ENCODE measurements around the gene TSC22D1.

The TSC22D1 gene

GRCh38 chr13:44541601-44542000, 34.5 kb downstream of the TSC22D1 start:
- DNase-seq (ENCODE audit: low read depth, low spot score), result no peak
- in situ Hi-C loops (cut with HindIII; ENCODE audit: low sequenced_read_pairs), result no loop called here
- H3K4me3 ChIP-seq (ENCODE audit: low read depth, low read length), result no peak overlapping the region
- TF ChIP-seq CTCF (IDR thresholded peaks at IDR 0.05; ENCODE audit: low read depth, low read length), result no peak

- in situ Hi-C loops (cut with HindIII; ENCODE audit: low sequenced_read_pairs), result no loop called here
- H3K4me3 ChIP-seq (ENCODE audit: low read depth, low read length), result no peak overlapping the region
- DNase-seq (ENCODE audit: low read depth, low spot score), result no peak
- no peak for TF ChIP-seq CTCF (IDR thresholded peaks at IDR 0.05; ENCODE audit: low read depth, low read length)
These were observed 35.2 kb downstream of the TSC22D1 start for GRCh38 chr13:44540761-44541434.

- H3K4me3 ChIP-seq (ENCODE audit: low read depth, low read length), result no peak overlapping the region
- in situ Hi-C loops (cut with HindIII; ENCODE audit: low sequenced_read_pairs), result no loop called here
- no peak for DNase-seq (ENCODE audit: low read depth, low spot score)
- no peak for TF ChIP-seq CTCF (IDR thresholded peaks at IDR 0.05; ENCODE audit: low read depth, low read length)
These were observed 38.9 kb downstream of the TSC22D1 start for GRCh38 chr13:44537248-44537647.

- no peak for TF ChIP-seq CTCF (IDR thresholded peaks at IDR 0.05; ENCODE audit: low read depth, low read length)
- in situ Hi-C loops (cut with HindIII; ENCODE audit: low sequenced_read_pairs), result no loop called here
- DNase-seq (ENCODE audit: low read depth, low spot score), result peak; percentile 79
- no peak overlapping the region for H3K4me3 ChIP-seq (ENCODE audit: low read depth, low read length)
These were observed 52.7 kb downstream of the TSC22D1 start for GRCh38 chr13:44523146-44524015.

GRCh38 chr13:44519642-44520041, 56.5 kb downstream of the TSC22D1 start:
- no peak overlapping the region for H3K4me3 ChIP-seq (ENCODE audit: low read depth, low read length)
- TF ChIP-seq CTCF (IDR thresholded peaks at IDR 0.05; ENCODE audit: low read depth, low read length), result no peak
- no peak for DNase-seq (ENCODE audit: low read depth, low spot score)
- in situ Hi-C loops (cut with HindIII; ENCODE audit: low sequenced_read_pairs), result no loop called here

GRCh38 chr13:44516771-44517170, 59.4 kb downstream of the TSC22D1 start:
- DNase-seq (ENCODE audit: low read depth, low spot score), result peak; percentile 13
- in situ Hi-C loops (cut with HindIII; ENCODE audit: low sequenced_read_pairs), result no loop called here
- no peak for TF ChIP-seq CTCF (IDR thresholded peaks at IDR 0.05; ENCODE audit: low read depth, low read length)
- no peak overlapping the region for H3K4me3 ChIP-seq (ENCODE audit: low read depth, low read length)

All from astrocyte of the spinal cord (primary cell).